WERI-Rb-1 (cell line): Measurements from ENCODE around the gene PCTP.

ENCODE experiments used
- DNase-seq: peaks from one replicate; pipeline ENCODE4 v3.0.0-alpha.2; 2020
- H3K27ac ChIP-seq: fragments of 250-450 bp; sonication (Bioruptor Pico); 2 replicates; pipeline ENCODE4 v1.5.1; 2020; ENCODE audit warnings: mild to moderate bottlenecking, moderate library complexity
- H3K27me3 ChIP-seq: fragments of 250-450 bp; sonication (Bioruptor Pico); 2 replicates; pipeline ENCODE4 v1.5.1; 2021; ENCODE audit warnings: mild to moderate bottlenecking, low read depth, moderate library complexity; ENCODE audit not compliant: insufficient read depth, severe bottlenecking
- H3K36me3 ChIP-seq: fragments of 250-450 bp; sonication (Bioruptor Pico); 2 replicates; pipeline ENCODE4 v1.5.1; 2020; ENCODE audit warnings: mild to moderate bottlenecking, moderate library complexity
- H3K4me3 ChIP-seq: 2 replicates; pipeline ENCODE4 v1.5.1; 2011; ENCODE audit warnings: low read depth, mild to moderate bottlenecking, control low read depth, low read length
- H3K9me3 ChIP-seq: fragments of 250-450 bp; sonication (Bioruptor Pico); 2 replicates; pipeline ENCODE4 v1.5.1; 2021; ENCODE audit warnings: mild to moderate bottlenecking, moderate library complexity; ENCODE audit not compliant: severe bottlenecking
- CTCF ChIP-seq: IDR thresholded peaks from 2 replicates; pipeline ENCODE4 v1.5.1; 2011; ENCODE audit warnings: low read depth, mild to moderate bottlenecking, control low read depth, inconsistent platforms, low read length

PCTP gene

GRCh38 chr17:55708175-55708974 lies 42.5 kb upstream of the PCTP start:
- TF ChIP-seq CTCF, result no peak

GRCh38 chr17:55709440-55709839 lies 41.4 kb upstream of the PCTP start:
- Histone ChIP-seq H3K9me3 (no peaks in the 10 kb centered on the region), H3K36me3 (no peaks in the 10 kb centered on the region), H3K27me3 (peaks cover 9% of the 10 kb centered on the region), H3K4me3 (no peak overlapping the region), H3K27ac (no peak overlapping the region)
- no peak for TF ChIP-seq CTCF
- no peak for DNase-seq

More at GRCh38 chr17:55708175-55708974, 42.5 kb upstream of the PCTP start:
- no peak for DNase-seq
- no peaks in the 10 kb centered on the region for H3K36me3 ChIP-seq
- peaks cover 9% of the 10 kb centered on the region for H3K27me3 ChIP-seq
- H3K9me3 ChIP-seq, result no peaks in the 10 kb centered on the region
- H3K4me3 ChIP-seq, result no peak overlapping the region
- H3K27ac ChIP-seq, result no peak overlapping the region

DNA sequence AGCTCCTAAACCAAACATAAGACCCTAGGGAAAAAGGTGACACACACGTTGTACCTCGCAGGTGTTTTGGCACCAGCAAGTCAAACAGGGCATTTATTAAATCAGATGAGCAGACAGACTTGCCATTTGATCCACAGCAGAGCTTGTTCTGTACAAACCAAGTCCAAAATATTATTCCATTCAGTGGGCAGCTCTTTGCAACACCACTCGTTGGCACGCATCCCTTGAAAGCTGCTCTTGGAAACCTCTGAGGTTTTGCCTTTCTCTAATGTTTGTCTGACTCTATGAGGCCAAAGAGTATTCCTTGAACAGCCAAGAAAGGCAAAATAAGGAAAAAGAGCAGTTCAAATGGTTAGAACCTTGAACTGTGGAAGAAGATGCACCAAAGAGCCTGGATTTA lies 40.9 kb upstream of the PCTP start:
- H3K4me3 ChIP-seq, result no peak overlapping the region
- no peak overlapping the region for H3K27ac ChIP-seq
- no peak for TF ChIP-seq CTCF
- H3K9me3 ChIP-seq, result no peaks in the 10 kb centered on the region
- no peaks in the 10 kb centered on the region for H3K36me3 ChIP-seq
- H3K27me3 ChIP-seq, result peaks cover 9% of the 10 kb centered on the region
- no peak for DNase-seq

DNA sequence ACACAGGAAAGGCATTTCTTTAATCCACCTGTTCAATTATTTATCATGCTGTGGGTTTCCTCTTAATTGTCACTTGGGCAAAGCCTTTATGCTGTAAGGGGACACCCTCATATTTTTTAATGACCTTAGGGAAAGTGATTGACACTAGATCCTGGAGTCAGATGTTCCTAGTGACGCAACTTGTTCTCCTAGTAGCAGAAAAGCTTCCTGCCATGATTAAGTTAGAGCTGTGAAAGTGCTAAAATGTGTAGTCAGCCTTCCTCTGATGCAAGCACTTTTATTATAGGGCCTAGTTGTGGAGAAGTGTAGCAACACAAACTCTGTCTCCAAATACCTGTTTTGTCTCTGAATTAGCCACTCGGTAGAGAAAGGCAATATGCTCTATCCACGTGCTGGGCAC lies 40.4 kb upstream of the PCTP start:
- Histone ChIP-seq H3K27ac (no peak overlapping the region), H3K36me3 (no peaks in the 10 kb centered on the region), H3K4me3 (no peak overlapping the region), H3K9me3 (no peaks in the 10 kb centered on the region), H3K27me3 (peaks cover 8% of the 10 kb centered on the region)
- DNase-seq, result no peak
- no peak for TF ChIP-seq CTCF

DNA sequence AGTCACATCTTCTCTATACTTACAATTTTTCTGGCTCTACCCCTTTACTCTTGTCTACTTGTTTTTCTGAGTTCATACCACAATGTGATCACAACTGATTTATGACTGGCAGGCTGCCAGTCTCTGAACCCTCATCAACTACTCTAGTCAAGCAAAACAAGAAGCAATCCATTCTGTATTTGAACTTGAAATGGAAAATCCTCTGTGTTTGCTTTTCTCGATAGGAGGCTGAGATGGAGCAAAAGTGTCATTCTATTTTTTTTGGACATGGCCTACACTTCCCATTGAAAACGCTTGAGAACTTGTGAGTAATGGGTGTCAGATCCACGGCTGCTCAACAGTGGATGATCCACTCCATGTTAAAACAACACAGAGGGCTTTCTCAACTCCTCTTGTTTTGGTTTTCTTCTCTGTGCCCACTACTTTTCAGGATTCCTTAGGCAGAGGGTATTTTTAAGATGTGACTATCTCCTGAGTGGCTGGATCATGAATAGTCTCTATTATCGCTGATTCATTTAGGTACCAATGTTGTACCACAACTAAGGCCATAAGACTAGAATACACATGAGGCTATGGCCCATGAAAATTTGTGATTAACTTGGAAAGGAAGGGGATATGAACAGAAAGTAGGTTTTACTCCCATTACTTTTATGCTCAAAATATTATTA lies 39.9 kb upstream of the PCTP start:
- Histone ChIP-seq H3K27me3 (peaks cover 7% of the 10 kb centered on the region), H3K4me3 (no peak overlapping the region), H3K36me3 (no peaks in the 10 kb centered on the region), H3K27ac (no peak overlapping the region), H3K9me3 (no peaks in the 10 kb centered on the region)
- DNase-seq, result no peak
- no peak for TF ChIP-seq CTCF
